Transverse colon (tissue), 4 donors: ENCODE measurements around the gene FOXK2. TPM values are rescaled to one million over a fixed set of nuclear protein-coding genes. Genes with fewer than 3 reads are reported as not detected.

Experiments
- DNase-seq: peaks from one replicate; pipeline ENCODE4 v3.0.0-alpha.2; 2019
- H3K27ac ChIP-seq, 4 donors: fragments of 200-600 bp; sonication (generic); 2 replicates each; pipeline ENCODE4 v1.5.1; 2016 to 2018; ENCODE audit warnings: inconsistent platforms in 4 of 4
- H3K27me3 ChIP-seq: fragments of 200-600 bp; sonication (generic); 2 replicates; pipeline ENCODE4 v1.5.1; 2017; ENCODE audit warnings: inconsistent platforms
- H3K36me3 ChIP-seq, 4 donors: fragments of 200-600 bp; sonication (generic); 2 replicates each; pipeline ENCODE4 v1.5.1; 2017 to 2019; ENCODE audit warnings: inconsistent platforms in 4 of 4
- H3K4me1 ChIP-seq, 4 donors: fragments of 200-600 bp; sonication (generic); 2 replicates each; pipeline ENCODE4 v1.5.1; 2017 to 2020; ENCODE audit warnings: inconsistent platforms in 4 of 4
- H3K4me3 ChIP-seq, 4 donors: fragments of 200-600 bp; sonication (generic); 1 replicate in 1 of 4; 2 replicates in 3 of 4; pipeline versions ENCODE4 v1.5.1 to v1.6.1; 2017 to 2019; ENCODE audit warnings: inconsistent platforms in 4 of 4
- H3K9me3 ChIP-seq, 2 donors: fragments of 200-600 bp; sonication (generic); 2 replicates each; pipeline ENCODE4 v1.5.1; 2017 to 2019; ENCODE audit warnings: inconsistent platforms in 2 of 2
- CTCF ChIP-seq, 5 experiments: fragments of 200-600 bp in 3 of 5; fragments of 450-650 bp in 2 of 5; sonication (generic) in 3 of 5; IDR thresholded peaks; 1 replicate in 2 of 5; 2 replicates in 3 of 5; pipeline ENCODE4 v1.5.1; 2016 to 2017; ENCODE audit warnings: antibody characterized with exemption in 5 of 5, inconsistent platforms in 3 of 5, mild to moderate bottlenecking in 2 of 5, moderate library complexity in 1 of 5
- EP300 ChIP-seq: sonication (generic); formaldehyde crosslinking; IDR thresholded peaks from one replicate; pipeline ENCODE4 v1.6.1; 2017; ENCODE audit warnings: antibody characterized with exemption, low read depth
- POLR2A ChIP-seq: fragments of 450-650 bp; IDR thresholded peaks from one replicate; pipeline ENCODE4 v1.6.1; 2016; ENCODE audit warnings: antibody characterized with exemption, mild to moderate bottlenecking, moderate library complexity
- POLR2AphosphoS5 ChIP-seq, 3 donors: sonication (generic); formaldehyde crosslinking; IDR thresholded peaks; one replicate each; pipeline ENCODE4 v1.6.1; 2016; ENCODE audit warnings: antibody characterized with exemption in 3 of 3
- WGBS, 2 donors: methylation state at CpG; one replicate each; pipeline ENCODE4 v1.1.5; 2018; ENCODE audit warnings: low coverage in 1 of 2; 5-methylcytosine and 5-hydroxymethylcytosine counted together
- in situ Hi-C, 4 donors: fragments of 200-750 bp; cut with MboI; loops; one replicate each; pipeline versions ENCODE4 v1.15.0 to v1.15.1; 2017; ENCODE audit warnings: low sequenced_read_pairs in 3 of 4, low pct_ligation_motif_present in 1 of 4, low pct_unique_long_range_greater_than_20kb in 1 of 4
- intact Hi-C: fragments of 100-400 bp; cut with DNase I; formaldehyde crosslinking; loops from one replicate; pipeline ENCODE4 v1.15.1; 2023; ENCODE audit warnings: low total_unique reads
- total RNA-seq, 4 donors: library from RNA; depleted of rRNA; stranded (reverse); fragments of >200 nt; gene quantifications; one replicate each; pipeline ENCODE4 v1.1.0, GENCODE V29; 2016

FOXK2 gene
- total RNA-seq, 4 donors from 2014 or later, result 41.2 to 216 (median 106) TPM

GRCh38 chr17:82596296-82596695 lies 76.8 kb downstream of the FOXK2 start:
- in situ Hi-C loops (no loop called here), intact Hi-C loops (no loop called here)
- peak overlapping the region in 3 of 4 donors; percentile 73 to 87 (median 86) for H3K27ac ChIP-seq
- H3K4me1 ChIP-seq, result peaks cover 18 to 54% (median 44%) of the 10 kb centered on the region in 4 donors
- WGBS, 2 donors, result 83 to 100% methylated on average over 2 to 16 of the region's 16 CpGs
- no peaks in the 10 kb centered on the region for H3K9me3 ChIP-seq
- H3K27me3 ChIP-seq, result no peaks in the 10 kb centered on the region
- peaks cover 0 to under 1% (median 0%) of the 10 kb centered on the region in 4 donors for H3K36me3 ChIP-seq
- no peak for TF ChIP-seq EP300
- no peak for TF ChIP-seq POLR2A
- no peak for TF ChIP-seq POLR2AphosphoS5 (IDR thresholded peaks at IDR 0.05)
- TF ChIP-seq CTCF (IDR thresholded peaks at IDR 0.05), result no peak
- H3K4me3 ChIP-seq, result peak overlapping the region in 1 of 4 donors; percentile 16
- DNase-seq, result no peak

GRCh38 chr17:82596837-82597672 lies 77.5 kb downstream of the FOXK2 start:
- intact Hi-C loops (no loop called here), in situ Hi-C loops (no loop called here)
- Histone ChIP-seq H3K27me3 (no peaks in the 10 kb centered on the region), H3K27ac (peak overlapping the region in 3 of 4 donors; percentile 73 to 87 (median 86)), H3K36me3 (peaks cover 0 to 8% (median under 1%) of the 10 kb centered on the region in 4 donors), H3K4me3 (no peak overlapping the region), H3K4me1 (peaks cover 16 to 46% (median 38%) of the 10 kb centered on the region in 4 donors), H3K9me3 (no peaks in the 10 kb centered on the region)
- TF ChIP-seq EP300 (no peak), POLR2AphosphoS5 (IDR thresholded peaks at IDR 0.05) (no peak), CTCF (IDR thresholded peaks at IDR 0.05) (no peak), POLR2A (no peak)
- DNase-seq, result no peak
- 92 to 100% methylated on average over 3 to 33 of the region's 33 CpGs for WGBS, 2 donors

- Histone ChIP-seq H3K4me1 (peaks cover 10 to 40% (median 27%) of the 10 kb centered on the region in 4 donors), H3K36me3 (peaks cover 0 to 8% (median 4%) of the 10 kb centered on the region in 4 donors), H3K27me3 (no peaks in the 10 kb centered on the region), H3K4me3 (no peak overlapping the region), H3K9me3 (no peaks in the 10 kb centered on the region), H3K27ac (no peak overlapping the region)
- in situ Hi-C loops, result no loop called here
- no peak for DNase-seq
- 86 to 98% methylated on average over 8 to 23 of the region's 23 CpGs for WGBS, 2 donors
- intact Hi-C loops, result no loop called here
- TF ChIP-seq CTCF (IDR thresholded peaks at IDR 0.05) (no peak), EP300 (no peak), POLR2A (no peak), POLR2AphosphoS5 (IDR thresholded peaks at IDR 0.05) (no peak)
Observed at GRCh38 chr17:82598256-82599119, 79.0 kb downstream of the FOXK2 start.
